HL-60 (cell line): ENCODE measurements around the gene LMTK2.
A peak's percentile ranks its signal among the peaks of the same experiment; 100 is the strongest.

Source experiments
- DNase-seq, 2 experiments: peaks; one replicate each; pipeline ENCODE4 v3.0.0-alpha.2; 2010 to 2020; ENCODE audit warnings: low read depth in 1 of 2, low spot score in 1 of 2
- H3K27ac ChIP-seq: fragments of 250-450 bp; sonication (Bioruptor Pico); replicated peaks from 2 replicates; pipeline ENCODE4 v1.5.1; 2020; ENCODE audit warnings: mild to moderate bottlenecking, moderate library complexity
- H3K27me3 ChIP-seq: fragments of 250-450 bp; sonication (Bioruptor Pico); 2 replicates; pipeline ENCODE4 v1.5.1; 2021; ENCODE audit warnings: mild to moderate bottlenecking, moderate library complexity; ENCODE audit not compliant: insufficient read depth, poor library complexity, severe bottlenecking
- H3K4me3 ChIP-seq: replicated peaks from 2 replicates; pipeline ENCODE4 v1.5.1; 2011; ENCODE audit warnings: mild to moderate bottlenecking, control low read depth, low read length; ENCODE audit not compliant: insufficient read depth
- CTCF ChIP-seq: IDR thresholded peaks from one replicate; pipeline ENCODE4 v1.5.1; 2011; ENCODE audit warnings: low read length, control low read depth, inconsistent platforms; ENCODE audit not compliant: insufficient read depth
- GABPA ChIP-seq: IDR thresholded peaks from 2 replicates; pipeline ENCODE4 v1.6.1; 2012; ENCODE audit warnings: low read depth
- POLR2AphosphoS5 ChIP-seq: IDR thresholded peaks from 2 replicates; pipeline ENCODE4 v1.6.1; 2012; ENCODE audit warnings: low read depth
- REST ChIP-seq: IDR thresholded peaks from 2 replicates; pipeline ENCODE4 v1.6.1; 2012; ENCODE audit warnings: low read depth; ENCODE audit not compliant: insufficient replicate concordance
- SPI1 ChIP-seq: IDR thresholded peaks from 2 replicates; pipeline ENCODE4 v1.6.1; 2012; ENCODE audit warnings: low read depth, mild to moderate bottlenecking, borderline replicate concordance

LMTK2 gene

GRCh38 chr7:98202367-98203195 is 95.9 kb downstream of the LMTK2 start:
- Histone ChIP-seq H3K4me3 (no peak overlapping the region), H3K27ac (no peak overlapping the region), H3K27me3 (no peaks in the 10 kb centered on the region)
- DNase-seq, result peak; percentile 49 to 92
- no peak for TF ChIP-seq REST
- no peak for TF ChIP-seq GABPA
- peak; percentile 97 for TF ChIP-seq SPI1
- TF ChIP-seq POLR2AphosphoS5, result peak; percentile 75

GRCh38 chr7:98203261-98203963 is 96.8 kb downstream of the LMTK2 start:
- H3K27me3 ChIP-seq, result no peaks in the 10 kb centered on the region
- TF ChIP-seq GABPA, result no peak
- TF ChIP-seq SPI1, result no peak
- TF ChIP-seq CTCF, result no peak
- no peak for TF ChIP-seq REST
- TF ChIP-seq POLR2AphosphoS5, result no peak
- no peak for DNase-seq
- no peak overlapping the region for H3K4me3 ChIP-seq
- H3K27ac ChIP-seq, result no peak overlapping the region

GRCh38 chr7:98203964-98204605 is 97.4 kb downstream of the LMTK2 start:
- no peaks in the 10 kb centered on the region for H3K27me3 ChIP-seq
- DNase-seq, result no peak
- no peak for TF ChIP-seq GABPA
- H3K4me3 ChIP-seq, result no peak overlapping the region
- no peak overlapping the region for H3K27ac ChIP-seq

- no peak for TF ChIP-seq CTCF
- no peak for TF ChIP-seq GABPA
- TF ChIP-seq POLR2AphosphoS5, result no peak
- no peak for TF ChIP-seq SPI1
- no peak for TF ChIP-seq REST
- H3K27ac ChIP-seq, result no peak overlapping the region
- DNase-seq, result no peak
These were observed 98.0 kb downstream of the LMTK2 start for GRCh38 chr7:98204670-98205069.

More at GRCh38 chr7:98204670-98205069, 98.0 kb downstream of the LMTK2 start:
- no peaks in the 10 kb centered on the region for H3K27me3 ChIP-seq
- no peak overlapping the region for H3K4me3 ChIP-seq
